H9 (cell line): ENCODE results near the gene ZNF483. TPM values are rescaled to one million over a fixed set of nuclear protein-coding genes. Genes with fewer than 3 reads are reported as not detected.

Experiments used
- DNase-seq: peaks from one replicate; pipeline ENCODE4 v3.0.0-alpha.2; 2017
- H2AFZ ChIP-seq: one replicate; pipeline ENCODE4 v1.6.1; 2013; ENCODE audit warnings: mild to moderate bottlenecking, low read length, control low read depth, moderate library complexity
- H2AK5ac ChIP-seq: 2 replicates; pipeline ENCODE4 v1.6.1; 2013; ENCODE audit warnings: low read length, control low read depth, mixed read lengths; ENCODE audit not compliant: insufficient read length
- H2BK120ac ChIP-seq: one replicate; pipeline ENCODE4 v1.6.1; 2013; ENCODE audit warnings: low read depth, mild to moderate bottlenecking, low read length, control low read depth, inconsistent platforms; ENCODE audit not compliant: poor library complexity, severe bottlenecking
- H2BK12ac ChIP-seq: 2 replicates; pipeline ENCODE4 v1.6.1; 2013; ENCODE audit warnings: low read length, control low read depth, mixed read lengths, low read depth; ENCODE audit not compliant: insufficient read length
- H2BK15ac ChIP-seq: 2 replicates; pipeline ENCODE4 v1.6.1; 2013; ENCODE audit warnings: low read depth, low read length, control low read depth
- H2BK20ac ChIP-seq: one replicate; pipeline ENCODE4 v1.6.1; 2013; ENCODE audit warnings: low read depth, mild to moderate bottlenecking, low read length, control low read depth, inconsistent platforms; ENCODE audit not compliant: poor library complexity, severe bottlenecking
- H2BK5ac ChIP-seq: 2 replicates; pipeline ENCODE4 v1.6.1; 2013; ENCODE audit warnings: low read length, control low read depth, mixed read lengths; ENCODE audit not compliant: insufficient read length
- H3K14ac ChIP-seq: 2 replicates; pipeline ENCODE4 v1.6.1; 2013; ENCODE audit warnings: low read length, control low read depth; ENCODE audit not compliant: insufficient read depth
- H3K18ac ChIP-seq: 2 replicates; pipeline ENCODE4 v1.6.1; 2013; ENCODE audit warnings: low read depth, mild to moderate bottlenecking, mixed read lengths, low read length, control low read depth; ENCODE audit not compliant: insufficient read length
- H3K23ac ChIP-seq: 2 replicates; pipeline ENCODE4 v1.6.1; 2013; ENCODE audit warnings: low read length, control low read depth, mixed read lengths, low read depth; ENCODE audit not compliant: insufficient read length
- H3K23me2 ChIP-seq: 2 replicates; pipeline ENCODE4 v1.6.1; 2013; ENCODE audit warnings: low read depth, mild to moderate bottlenecking, mixed read lengths, low read length, control low read depth; ENCODE audit not compliant: insufficient read length, poor library complexity, severe bottlenecking
- H3K27ac ChIP-seq: 2 replicates; pipeline ENCODE4 v1.5.1; 2013; ENCODE audit warnings: low read length, control low read depth, mixed read lengths, low read depth; ENCODE audit not compliant: insufficient read length
- H3K27me3 ChIP-seq: 2 replicates; pipeline ENCODE4 v1.6.1; 2013; ENCODE audit warnings: low read length, control low read depth, inconsistent platforms; ENCODE audit not compliant: insufficient read depth
- H3K4ac ChIP-seq: 2 replicates; pipeline ENCODE4 v1.6.1; 2013; ENCODE audit warnings: low read depth, mild to moderate bottlenecking, control low read depth, inconsistent platforms, low read length, moderate library complexity
- H3K4me1 ChIP-seq: 2 replicates; pipeline ENCODE4 v1.6.1; 2013; ENCODE audit warnings: low read length, control low read depth, inconsistent platforms; ENCODE audit not compliant: insufficient read depth
- H3K4me2 ChIP-seq: 2 replicates; pipeline ENCODE4 v1.6.1; 2013; ENCODE audit warnings: low read length, control low read depth, mixed read lengths; ENCODE audit not compliant: insufficient read length, insufficient read depth
- H3K56ac ChIP-seq: 2 replicates; pipeline ENCODE4 v1.6.1; 2013; ENCODE audit warnings: low read depth, mild to moderate bottlenecking, mixed read lengths, low read length, control low read depth; ENCODE audit not compliant: insufficient read length
- H3K79me1 ChIP-seq: 2 replicates; pipeline ENCODE4 v1.6.1; 2013; ENCODE audit warnings: low read depth, mild to moderate bottlenecking, moderate library complexity, low read length, control low read depth, inconsistent platforms; ENCODE audit not compliant: insufficient read depth, poor library complexity, severe bottlenecking
- H3K79me2 ChIP-seq: 2 replicates; pipeline ENCODE4 v1.6.1; 2013; ENCODE audit warnings: low read length, control low read depth, inconsistent platforms; ENCODE audit not compliant: insufficient read depth
- H3K9ac ChIP-seq: 2 replicates; pipeline ENCODE4 v1.6.1; 2013; ENCODE audit warnings: low read length, control low read depth, mixed read lengths; ENCODE audit not compliant: insufficient read length; ENCODE audit errors: extremely low read depth
- H3K9me3 ChIP-seq: one replicate; pipeline ENCODE4 v1.6.1; 2013; ENCODE audit warnings: low read depth, low read length, inconsistent platforms; ENCODE audit not compliant: control insufficient read depth
- H3T11ph ChIP-seq: one replicate; pipeline ENCODE4 v1.6.1; 2013; ENCODE audit warnings: mild to moderate bottlenecking, low read length, control low read depth, inconsistent platforms
- H4K20me1 ChIP-seq: one replicate; pipeline ENCODE4 v1.6.1; 2013; ENCODE audit not compliant: control insufficient read depth, insufficient read length, insufficient read depth
- H4K5ac ChIP-seq: 2 replicates; pipeline ENCODE4 v1.6.1; 2013; ENCODE audit warnings: low read depth, mild to moderate bottlenecking, mixed read lengths, low read length, control low read depth; ENCODE audit not compliant: insufficient read length
- H4K8ac ChIP-seq: replicated peaks from 2 replicates; pipeline ENCODE4 v1.6.1; 2013; ENCODE audit warnings: low read length, control low read depth, mixed read lengths, low read depth; ENCODE audit not compliant: insufficient read length
- H4K91ac ChIP-seq: 2 replicates; pipeline ENCODE4 v1.6.1; 2013; ENCODE audit warnings: low read depth, mild to moderate bottlenecking, moderate library complexity, mixed read lengths, low read length, control low read depth; ENCODE audit not compliant: insufficient read length
- H3K27ac Mint-ChIP-seq, 3 experiments: 2 replicates in 2 of 3; 3 replicates in 1 of 3; pipeline ENCODE4 v1.8.0; 2020 to 2021; ENCODE audit warnings: mixed read lengths in 3 of 3, mild to moderate bottlenecking in 1 of 3, moderate library complexity in 1 of 3
- H3K27me3 Mint-ChIP-seq: 2 replicates; pipeline ENCODE4 v1.8.0; 2021; ENCODE audit warnings: low read depth, mild to moderate bottlenecking, moderate library complexity, mixed read lengths
- H3K36me3 Mint-ChIP-seq, 3 experiments: 2 replicates in 2 of 3; 3 replicates in 1 of 3; pipeline ENCODE4 v1.8.0; 2020 to 2021; ENCODE audit warnings: low read depth in 3 of 3, mixed read lengths in 3 of 3; ENCODE audit not compliant: insufficient read depth in 1 of 3
- H3K4me1 Mint-ChIP-seq, 2 experiments: 2 replicates each; pipeline ENCODE4 v1.8.0; 2020; ENCODE audit warnings: mixed read lengths in 2 of 2
- H3K4me3 Mint-ChIP-seq, 2 experiments: 2 replicates in 1 of 2; 3 replicates in 1 of 2; pipeline ENCODE4 v1.8.0; 2020 to 2021; ENCODE audit warnings: mild to moderate bottlenecking in 2 of 2, mixed read lengths in 2 of 2, moderate library complexity in 1 of 2
- H3K9me3 Mint-ChIP-seq, 2 experiments: 2 replicates in 1 of 2; 3 replicates in 1 of 2; pipeline ENCODE4 v1.8.0; 2020; ENCODE audit warnings: mild to moderate bottlenecking in 2 of 2, mixed read lengths in 2 of 2, moderate library complexity in 1 of 2
- CTCF ChIP-seq: fragments of 200-600 bp; sonication (generic); conservative IDR thresholded peaks from 3 replicates; pipeline ENCODE4 v1.8.0; 2021; ENCODE audit warnings: antibody characterized with exemption, mild to moderate bottlenecking
- total RNA-seq: library from RNA; stranded (reverse); gene quantifications from 2 replicates; pipeline ENCODE4 v1.2.1, GENCODE V29; 2021

ZNF483 gene
- total RNA-seq, 1 experiment from 2014 or later = 48.1 TPM

GRCh38 chr9:111514967-111515366 lies 10.0 kb upstream of the ZNF483 start:
- Histone ChIP-seq H3K18ac (no peak overlapping the region), H2BK12ac (no peak overlapping the region), H3K14ac (no peak overlapping the region), H2BK120ac (no peak overlapping the region), H2BK15ac (no peak overlapping the region), H3K4me1 (no peaks in the 10 kb centered on the region), H3K9ac (no peak overlapping the region), H2BK20ac (no peak overlapping the region), H4K8ac (no peak overlapping the region), H3K79me2 (no peaks in the 10 kb centered on the region), H3K9me3 (peaks cover 4% of the 10 kb centered on the region), H4K5ac (no peak overlapping the region), H2AK5ac (no peak overlapping the region), H3K56ac (no peak overlapping the region), H3K27me3 (no peaks in the 10 kb centered on the region), H2AFZ (no peak overlapping the region), H3K4ac (no peak overlapping the region), H3K79me1 (no peaks in the 10 kb centered on the region), H3K4me2 (no peak overlapping the region), H4K91ac (no peak overlapping the region), H4K20me1 (no peaks in the 10 kb centered on the region), H3T11ph (no peak overlapping the region), H3K23me2 (no peaks in the 10 kb centered on the region), H3K23ac (no peak overlapping the region), H3K27ac (no peak overlapping the region), H2BK5ac (no peak overlapping the region)
- no peaks in the 10 kb centered on the region for H3K27me3 Mint-ChIP-seq
- no peak for DNase-seq
- peaks cover 20 to 23% of the 10 kb centered on the region in 2 experiments for H3K9me3 Mint-ChIP-seq
- peaks cover 17 to 29% (median 20%) of the 10 kb centered on the region in 3 experiments for H3K36me3 Mint-ChIP-seq
- no peak for TF ChIP-seq CTCF
- H3K4me3 Mint-ChIP-seq = no peak overlapping the region; a peak in 1 of 5 replicates
- H3K27ac Mint-ChIP-seq = no peak overlapping the region
- peaks cover 4 to 7% of the 10 kb centered on the region in 2 experiments for H3K4me1 Mint-ChIP-seq
